Common myeloid progenitor, CD34-positive (primary cell): ENCODE measurements around the gene MACC1.

Source experiments
- CTCF ChIA-PET: fragments of 350-600 bp; sonication (Branson Sonifier 250); formaldehyde crosslinking; loops from one replicate; lab custom pipeline; 2021; ENCODE audit warnings: antibody characterized with exemption; lab: Charles Lee
- POLR2A ChIA-PET: fragments of 350-600 bp; sonication (Branson Sonifier 250); formaldehyde crosslinking; loops from one replicate; lab custom pipeline; 2021; ENCODE audit warnings: antibody characterized with exemption; lab: Charles Lee
- DNase-seq, 3 donors: peaks; one replicate each; pipeline versions ENCODE4 v3.0.0 to v3.0.0-alpha.2; 2013
- H3K27ac ChIP-seq, 2 experiments: 1 replicate in 1 of 2; 2 replicates in 1 of 2; pipeline ENCODE4 v1.7.0; 2013; ENCODE audit warnings: inconsistent platforms in 2 of 2, low read length in 2 of 2, mild to moderate bottlenecking in 2 of 2, low read depth in 1 of 2, moderate library complexity in 1 of 2; ENCODE audit not compliant: severe bottlenecking in 2 of 2, insufficient read depth in 1 of 2, poor library complexity in 1 of 2
- H3K27me3 ChIP-seq, 5 experiments: replicated peaks in 2 of 5; 1 replicate in 3 of 5; 2 replicates in 2 of 5; pipeline versions ENCODE4 v1.6.1 to v1.7.0; 2013; ENCODE audit warnings: low read length in 4 of 5, mild to moderate bottlenecking in 2 of 5, moderate library complexity in 2 of 5, inconsistent platforms in 1 of 5; ENCODE audit not compliant: insufficient read depth in 5 of 5, control insufficient read depth in 4 of 5
- H3K36me3 ChIP-seq, 4 experiments: 1 replicate in 2 of 4; 2 replicates in 2 of 4; pipeline versions ENCODE4 v1.6.1 to v1.7.0; 2013; ENCODE audit warnings: low read length in 3 of 4, control low read depth in 1 of 4, mild to moderate bottlenecking in 1 of 4; ENCODE audit not compliant: control insufficient read depth in 4 of 4, insufficient read depth in 4 of 4
- H3K4me1 ChIP-seq, 4 experiments: 1 replicate in 3 of 4; 2 replicates in 1 of 4; pipeline versions ENCODE4 v1.6.1 to v1.7.1; 2013; ENCODE audit warnings: low read length in 3 of 4, mild to moderate bottlenecking in 3 of 4, control low read depth in 1 of 4, inconsistent platforms in 1 of 4, moderate library complexity in 1 of 4; ENCODE audit not compliant: control insufficient read depth in 4 of 4, insufficient read depth in 4 of 4; ENCODE audit errors: control extremely low read depth in 1 of 4
- H3K4me3 ChIP-seq, 7 experiments: 1 replicate in 4 of 7; 2 replicates in 3 of 7; pipeline versions ENCODE4 v1.5.1 to v1.7.0; 2013; ENCODE audit warnings: mild to moderate bottlenecking in 7 of 7, low read length in 6 of 7, moderate library complexity in 6 of 7, inconsistent platforms in 2 of 7, low read depth in 2 of 7, control low read depth in 1 of 7; ENCODE audit not compliant: insufficient read depth in 4 of 7, control insufficient read depth in 1 of 7; ENCODE audit errors: extremely low read depth in 1 of 7
- H3K9me3 ChIP-seq, 5 experiments: 1 replicate in 4 of 5; 2 replicates in 1 of 5; pipeline versions ENCODE4 v1.6.1 to v1.7.1; 2013; ENCODE audit warnings: low read length in 4 of 5, mild to moderate bottlenecking in 2 of 5, inconsistent platforms in 1 of 5, low read depth in 1 of 5, moderate library complexity in 1 of 5; ENCODE audit not compliant: control insufficient read depth in 4 of 5, insufficient read depth in 2 of 5; ENCODE audit errors: control extremely low read depth in 1 of 5
- WGBS: methylation state at CpG from one replicate; pipeline ENCODE4 v1.1.5; 2013; ENCODE audit not compliant: insufficient coverage; 5-methylcytosine and 5-hydroxymethylcytosine counted together

The MACC1 gene

DNA sequence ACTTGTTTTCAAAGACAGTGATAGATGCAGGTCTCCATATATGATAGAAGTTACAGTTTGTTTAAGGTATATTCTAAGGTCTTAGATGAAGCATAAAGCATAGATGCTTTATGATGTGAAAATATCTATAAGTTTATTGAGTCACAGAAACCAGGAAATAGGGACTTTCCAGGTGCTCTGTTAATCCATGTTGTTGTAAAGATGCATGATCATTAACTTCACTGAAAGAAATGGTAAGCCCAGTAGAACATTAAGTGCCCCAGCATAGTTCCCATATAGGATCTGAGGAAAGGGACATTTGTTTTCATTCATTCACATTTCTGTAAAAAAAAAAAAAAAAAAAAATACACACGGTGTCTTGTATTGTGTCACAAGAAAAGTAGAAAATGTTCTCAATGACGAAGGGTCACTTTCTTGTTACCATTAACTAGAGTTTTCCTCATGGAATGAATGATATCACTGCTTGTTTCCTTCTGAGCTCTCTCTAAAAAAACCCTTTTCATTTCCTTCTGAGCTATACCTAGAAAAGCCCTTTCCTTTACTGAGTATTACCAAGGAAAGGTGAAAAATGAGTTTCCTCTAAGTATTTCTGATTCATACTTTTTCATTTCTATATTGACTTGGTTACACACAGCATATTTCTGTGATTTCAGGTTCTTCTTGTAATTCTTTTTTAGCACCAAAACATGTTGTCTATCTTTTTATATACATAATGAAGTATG, 105.2 kb downstream of the MACC1 start:
- Histone ChIP-seq H3K4me1 (peaks cover 7 to 21% (median 9%) of the 10 kb centered on the region in 4 experiments), H3K27me3 (no peaks in the 10 kb centered on the region), H3K36me3 (no peaks in the 10 kb centered on the region), H3K27ac (no peak overlapping the region), H3K4me3 (no peak overlapping the region), H3K9me3 (no peaks in the 10 kb centered on the region)
- WGBS: no CpG with 5 or more reads among the region's 2 CpGs
- ChIA-PET POLR2A (no interaction called here), CTCF (interaction anchor here (1.8 kb wide), 1 partner anchor 62 kb away, joined by 5 read pairs; no protein-coding TSS in a partner anchor)
- DNase-seq: no peak

DNA sequence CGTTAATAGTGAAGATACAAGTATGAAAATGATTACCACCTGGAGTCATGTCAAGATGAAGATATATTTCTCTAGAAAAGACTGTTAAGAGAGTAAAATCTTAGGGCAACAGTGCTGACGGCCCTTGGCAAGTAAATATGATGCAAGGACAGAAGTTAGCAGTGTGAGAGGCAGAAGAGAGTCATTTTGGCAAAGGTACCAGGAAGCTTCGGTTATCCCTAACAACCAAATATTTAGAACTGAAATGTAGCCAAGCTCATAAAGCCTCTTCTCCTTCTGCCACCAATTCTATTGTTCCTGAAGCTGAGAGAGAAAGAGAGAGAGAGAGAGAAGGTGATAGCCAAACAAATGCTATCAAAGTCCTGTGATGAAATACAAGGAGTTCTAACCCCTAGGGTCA, 109.6 kb downstream of the MACC1 start:
- DNase-seq: no peak
- WGBS: 100% methylated on average over 1 of the region's 3 CpGs
- CTCF ChIA-PET: no interaction called here

DNA sequence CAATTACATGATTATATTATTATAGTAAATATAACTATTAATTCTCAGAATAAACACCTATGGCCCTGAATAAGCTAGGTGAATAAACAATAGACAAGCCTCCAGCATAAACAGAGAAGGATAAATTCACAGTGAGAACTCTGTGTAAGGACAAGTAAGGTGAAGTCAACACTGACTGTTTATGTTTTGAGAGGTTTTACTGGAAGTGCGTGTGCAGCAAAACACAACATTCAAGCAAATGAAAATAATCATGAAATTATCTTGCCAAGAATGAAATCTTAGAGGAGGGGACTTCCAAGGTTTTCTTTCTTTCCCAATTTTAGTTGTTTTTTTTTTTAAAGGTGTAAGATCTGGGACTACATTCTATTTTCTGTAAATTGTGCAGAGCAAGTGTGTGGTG, 112.5 kb downstream of the MACC1 start:
- no peaks in the 10 kb centered on the region for H3K4me1 ChIP-seq
- DNase-seq: no peak
- no peaks in the 10 kb centered on the region for H3K36me3 ChIP-seq
- ChIA-PET POLR2A (no interaction called here), CTCF (interaction anchor here (1.1 kb wide), 1 partner anchor 71 kb away, joined by 3 read pairs; no protein-coding TSS in a partner anchor)
- peaks cover 0 to 2% (median 0%) of the 10 kb centered on the region in 5 experiments for H3K9me3 ChIP-seq
- H3K4me3 ChIP-seq: no peak overlapping the region
- no peaks in the 10 kb centered on the region for H3K27me3 ChIP-seq
- H3K27ac ChIP-seq: no peak overlapping the region
- no CpG with 5 or more reads among the region's 1 CpG for WGBS

More for the DNA sequence above, 109.6 kb downstream of the MACC1 start:
- Histone ChIP-seq H3K36me3 (no peaks in the 10 kb centered on the region), H3K27me3 (no peaks in the 10 kb centered on the region), H3K9me3 (no peaks in the 10 kb centered on the region), H3K27ac (no peak overlapping the region), H3K4me3 (no peak overlapping the region), H3K4me1 (no peaks in the 10 kb centered on the region)
- POLR2A ChIA-PET: no interaction called here

DNA sequence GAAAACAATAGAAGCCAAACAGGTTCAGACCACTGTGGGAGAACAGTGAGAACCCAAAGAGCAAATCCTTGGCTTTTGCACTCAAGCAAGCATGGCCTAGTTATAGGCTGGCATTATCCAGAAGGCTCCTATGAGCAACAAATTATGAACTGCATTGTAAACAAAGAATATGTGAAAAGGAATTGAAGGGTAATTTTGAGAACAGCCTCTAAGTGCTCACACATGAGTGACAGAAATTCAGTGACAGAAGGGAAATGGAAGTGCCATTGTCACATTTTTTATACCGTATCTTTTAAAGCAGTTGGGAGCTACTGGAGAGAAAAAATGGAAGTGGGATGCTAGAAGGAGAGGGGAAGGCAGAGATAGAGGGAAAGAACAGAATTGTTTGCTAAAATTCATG, 114.2 kb downstream of the MACC1 start:
- 60% methylated on average over 1 of the region's 1 CpG for WGBS
- Histone ChIP-seq H3K4me3 (no peak overlapping the region), H3K27me3 (no peaks in the 10 kb centered on the region), H3K4me1 (no peaks in the 10 kb centered on the region), H3K9me3 (peaks cover 0 to 2% (median 0%) of the 10 kb centered on the region in 5 experiments), H3K27ac (no peak overlapping the region), H3K36me3 (no peaks in the 10 kb centered on the region)
- no peak for DNase-seq
- POLR2A ChIA-PET: no interaction called here
- CTCF ChIA-PET: no interaction called here

DNA sequence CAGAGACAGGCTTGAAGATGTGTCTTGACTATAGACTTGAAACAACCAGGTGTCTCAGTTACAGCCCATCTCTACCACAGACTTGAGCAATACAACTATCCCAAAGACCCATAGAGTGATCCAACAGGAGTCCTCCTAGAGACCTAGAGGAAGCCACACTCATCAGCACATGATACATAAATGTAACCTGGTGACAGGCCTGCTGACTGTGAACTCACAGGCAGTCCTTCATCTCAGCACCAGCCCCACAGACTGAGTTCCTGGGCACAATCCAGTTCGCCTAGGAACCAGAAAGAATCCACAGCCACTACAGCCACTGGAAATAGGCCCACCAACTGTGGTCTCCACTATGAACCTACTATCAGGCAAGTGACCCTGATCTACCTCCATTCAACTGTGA, 121.3 kb downstream of the MACC1 start:
- peaks cover 0 to 15% (median 5%) of the 10 kb centered on the region in 5 experiments for H3K9me3 ChIP-seq
- no peak overlapping the region for H3K4me3 ChIP-seq
- H3K36me3 ChIP-seq: no peaks in the 10 kb centered on the region
- no peak for DNase-seq
- H3K27me3 ChIP-seq: no peaks in the 10 kb centered on the region
- CTCF ChIA-PET: interaction anchor here (1.0 kb wide), 1 partner anchor 323 kb away, joined by 3 read pairs; no protein-coding TSS in a partner anchor
- no peaks in the 10 kb centered on the region for H3K4me1 ChIP-seq
- POLR2A ChIA-PET: no interaction called here
- WGBS: 100% methylated on average over 1 of the region's 1 CpG
- H3K27ac ChIP-seq: no peak overlapping the region

DNA sequence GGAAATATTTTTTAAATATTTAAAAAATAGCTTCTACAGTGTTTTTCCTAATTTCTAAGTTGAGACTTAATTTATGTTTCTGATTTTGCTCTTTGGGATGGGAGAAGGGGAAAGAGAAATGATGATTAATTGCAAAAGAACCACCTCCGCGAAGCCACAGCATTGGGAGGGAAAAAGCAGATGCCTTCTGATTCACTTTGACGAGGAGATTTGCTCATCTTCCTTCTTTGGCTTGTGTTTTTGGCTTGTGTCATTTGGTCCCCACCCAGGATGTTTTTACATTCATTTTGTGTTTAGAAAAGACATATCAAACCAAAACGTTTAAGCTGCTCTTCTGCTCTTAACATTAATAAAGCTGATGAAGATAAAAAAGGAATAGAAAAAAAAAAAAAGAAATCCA, 121.7 kb downstream of the MACC1 start:
- no peak for DNase-seq
- ChIA-PET CTCF (interaction anchor here (1.0 kb wide), 1 partner anchor 324 kb away, joined by 3 read pairs; no protein-coding TSS in a partner anchor), POLR2A (no interaction called here)
- H3K27ac ChIP-seq: no peak overlapping the region
- 100% methylated on average over 2 of the region's 4 CpGs for WGBS
- H3K9me3 ChIP-seq: peaks cover 0 to 13% (median 5%) of the 10 kb centered on the region in 5 experiments
- no peaks in the 10 kb centered on the region for H3K36me3 ChIP-seq
- H3K27me3 ChIP-seq: no peaks in the 10 kb centered on the region
- no peaks in the 10 kb centered on the region for H3K4me1 ChIP-seq
- no peak overlapping the region for H3K4me3 ChIP-seq

DNA sequence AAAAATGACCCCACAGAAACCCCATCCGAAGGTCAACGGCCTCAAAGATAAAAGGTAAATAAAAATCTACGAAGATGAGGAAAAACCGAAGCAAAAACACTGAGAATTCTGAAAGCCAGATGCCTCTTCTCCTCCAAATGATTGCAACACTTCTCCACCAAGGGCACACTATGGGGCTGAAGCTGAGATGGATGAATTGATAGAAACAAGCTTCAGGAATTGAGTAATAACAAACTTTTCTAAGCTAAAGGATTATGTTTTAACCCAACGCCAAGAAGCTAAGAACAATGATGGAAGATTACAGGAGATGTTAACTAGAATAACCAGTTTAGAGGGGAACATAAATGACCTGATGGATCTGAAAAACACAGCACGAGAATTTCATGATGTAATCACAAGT, 127.8 kb downstream of the MACC1 start:
- no peaks in the 10 kb centered on the region for H3K4me1 ChIP-seq
- no peaks in the 10 kb centered on the region for H3K9me3 ChIP-seq
- no peak for DNase-seq
- WGBS: 95% methylated on average over 3 of the region's 6 CpGs
- no peak overlapping the region for H3K27ac ChIP-seq
- no peaks in the 10 kb centered on the region for H3K27me3 ChIP-seq
- ChIA-PET POLR2A (no interaction called here), CTCF (no interaction called here)
- H3K36me3 ChIP-seq: no peaks in the 10 kb centered on the region
- H3K4me3 ChIP-seq: no peak overlapping the region
